Lower leg skin (tissue), 3 donors: ENCODE data around the gene NPAS3.

Source experiments
- POLR2A ChIP-seq, 2 donors: fragments of 450-650 bp; IDR thresholded peaks; one replicate each; pipeline ENCODE4 v1.6.1; 2016 to 2017; ENCODE audit warnings: antibody characterized with exemption in 2 of 2, mild to moderate bottlenecking in 1 of 2, moderate library complexity in 1 of 2
- TF ChIP-seq, protein P1 (sequence below), 3 donors: fragments of 450-650 bp; IDR thresholded peaks; one replicate each; pipeline ENCODE4 v1.5.1; 2016; ENCODE audit warnings: antibody characterized with exemption in 3 of 3, mild to moderate bottlenecking in 3 of 3, moderate library complexity in 2 of 3

DNA sequence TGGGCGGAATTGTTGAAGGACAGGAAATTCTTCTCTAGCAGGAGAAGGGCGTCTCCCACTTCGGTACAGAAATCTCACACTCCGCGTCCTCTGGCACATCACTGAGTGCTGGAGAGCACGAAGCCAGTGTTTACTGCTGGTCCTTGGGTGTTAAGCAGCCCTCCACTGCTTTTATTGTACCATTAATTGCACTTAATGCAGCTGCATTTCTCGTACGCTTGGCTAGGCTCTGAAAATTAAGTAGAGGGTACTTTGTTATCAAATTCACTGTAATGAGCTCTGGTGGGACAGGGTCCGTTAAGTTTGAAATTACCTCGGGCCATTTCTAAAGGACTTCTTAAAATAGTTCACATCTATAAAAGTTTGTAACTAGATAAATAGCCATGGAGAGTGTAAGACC, 411.2 kb downstream of the NPAS3 start:
- TF ChIP-seq, protein P1, sequence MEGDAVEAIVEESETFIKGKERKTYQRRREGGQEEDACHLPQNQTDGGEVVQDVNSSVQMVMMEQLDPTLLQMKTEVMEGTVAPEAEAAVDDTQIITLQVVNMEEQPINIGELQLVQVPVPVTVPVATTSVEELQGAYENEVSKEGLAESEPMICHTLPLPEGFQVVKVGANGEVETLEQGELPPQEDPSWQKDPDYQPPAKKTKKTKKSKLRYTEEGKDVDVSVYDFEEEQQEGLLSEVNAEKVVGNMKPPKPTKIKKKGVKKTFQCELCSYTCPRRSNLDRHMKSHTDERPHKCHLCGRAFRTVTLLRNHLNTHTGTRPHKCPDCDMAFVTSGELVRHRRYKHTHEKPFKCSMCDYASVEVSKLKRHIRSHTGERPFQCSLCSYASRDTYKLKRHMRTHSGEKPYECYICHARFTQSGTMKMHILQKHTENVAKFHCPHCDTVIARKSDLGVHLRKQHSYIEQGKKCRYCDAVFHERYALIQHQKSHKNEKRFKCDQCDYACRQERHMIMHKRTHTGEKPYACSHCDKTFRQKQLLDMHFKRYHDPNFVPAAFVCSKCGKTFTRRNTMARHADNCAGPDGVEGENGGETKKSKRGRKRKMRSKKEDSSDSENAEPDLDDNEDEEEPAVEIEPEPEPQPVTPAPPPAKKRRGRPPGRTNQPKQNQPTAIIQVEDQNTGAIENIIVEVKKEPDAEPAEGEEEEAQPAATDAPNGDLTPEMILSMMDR (IDR thresholded peaks at IDR 0.05): no peak
- TF ChIP-seq POLR2A (IDR thresholded peaks at IDR 0.05): no peak
